Measurements from ENCODE around the gene SLC1A2. TPM values are rescaled to one million over a fixed set of nuclear protein-coding genes. Genes with fewer than 3 reads are reported as not detected.

SLC1A2 gene
- total RNA-seq, 4 donors from 2014 or later: 1.0 to 3.4 (median 2.0) TPM

GRCh38 chr11:35313066-35313759, 106.1 kb downstream of the SLC1A2 start:
- Histone ChIP-seq H3K4me1 (no peaks in the 10 kb centered on the region), H3K27ac (no peak overlapping the region), H3K4me3 (no peak overlapping the region), H3K36me3 (no peaks in the 10 kb centered on the region), H3K27me3 (no peaks in the 10 kb centered on the region), H3K9me3 (no peaks in the 10 kb centered on the region)
- DNase-seq (ENCODE audit: low spot score in 2 of 2): no peak
- 75% methylated on average over 7 of the region's 7 CpGs for WGBS
- no peak for TF ChIP-seq POLR2A (IDR thresholded peaks at IDR 0.05)
- no peak for TF ChIP-seq EP300 (IDR thresholded peaks at IDR 0.05)
- TF ChIP-seq POLR2AphosphoS5 (IDR thresholded peaks at IDR 0.05): no peak
- no peak for TF ChIP-seq CTCF (IDR thresholded peaks at IDR 0.05)

- H3K4me1 ChIP-seq: peaks cover 2% of the 10 kb centered on the region
- no peaks in the 10 kb centered on the region for H3K27me3 ChIP-seq
- no peak overlapping the region for H3K27ac ChIP-seq
- TF ChIP-seq CTCF (IDR thresholded peaks at IDR 0.05): no peak
- no peak for TF ChIP-seq POLR2A (IDR thresholded peaks at IDR 0.05)
- TF ChIP-seq POLR2AphosphoS5 (IDR thresholded peaks at IDR 0.05): no peak
- TF ChIP-seq EP300 (IDR thresholded peaks at IDR 0.05): no peak
- WGBS: 77% methylated on average over 3 of the region's 3 CpGs
- no peak for DNase-seq (ENCODE audit: low spot score in 2 of 2)
- H3K36me3 ChIP-seq: no peaks in the 10 kb centered on the region
- H3K4me3 ChIP-seq: no peak overlapping the region
- no peaks in the 10 kb centered on the region for H3K9me3 ChIP-seq
Measured at GRCh38 chr11:35311331-35311730, 108.0 kb downstream of the SLC1A2 start.

- no peaks in the 10 kb centered on the region for H3K9me3 ChIP-seq
- peaks cover 22% of the 10 kb centered on the region for H3K4me1 ChIP-seq
- H3K36me3 ChIP-seq: no peaks in the 10 kb centered on the region
- 84% methylated on average over 9 of the region's 9 CpGs for WGBS
- no peak overlapping the region for H3K4me3 ChIP-seq
- TF ChIP-seq CTCF (IDR thresholded peaks at IDR 0.05) (no peak), EP300 (IDR thresholded peaks at IDR 0.05) (no peak), POLR2AphosphoS5 (IDR thresholded peaks at IDR 0.05) (no peak), POLR2A (IDR thresholded peaks at IDR 0.05) (no peak)
- DNase-seq (ENCODE audit: low spot score in 2 of 2): no peak
- H3K27me3 ChIP-seq: no peaks in the 10 kb centered on the region
- no peak overlapping the region for H3K27ac ChIP-seq
Measured at GRCh38 chr11:35308157-35308556, 111.2 kb downstream of the SLC1A2 start.

GRCh38 chr11:35307221-35307621, 112.1 kb downstream of the SLC1A2 start:
- H3K27me3 ChIP-seq: no peaks in the 10 kb centered on the region
- no peaks in the 10 kb centered on the region for H3K36me3 ChIP-seq
- no peak overlapping the region for H3K27ac ChIP-seq
- H3K4me3 ChIP-seq: no peak overlapping the region
- no peak for DNase-seq (ENCODE audit: low spot score in 2 of 2)
- peaks cover 31% of the 10 kb centered on the region for H3K4me1 ChIP-seq
- WGBS: 86% methylated on average over 2 of the region's 4 CpGs
- TF ChIP-seq POLR2A (IDR thresholded peaks at IDR 0.05) (no peak), CTCF (IDR thresholded peaks at IDR 0.05) (no peak), EP300 (IDR thresholded peaks at IDR 0.05) (no peak), POLR2AphosphoS5 (IDR thresholded peaks at IDR 0.05) (no peak)
- H3K9me3 ChIP-seq: no peaks in the 10 kb centered on the region

GRCh38 chr11:35305670-35306382, 113.5 kb downstream of the SLC1A2 start:
- no peak for TF ChIP-seq POLR2A (IDR thresholded peaks at IDR 0.05)
- no peak for TF ChIP-seq CTCF (IDR thresholded peaks at IDR 0.05)
- no peak for TF ChIP-seq EP300 (IDR thresholded peaks at IDR 0.05)
- TF ChIP-seq POLR2AphosphoS5 (IDR thresholded peaks at IDR 0.05): no peak
- H3K36me3 ChIP-seq: no peaks in the 10 kb centered on the region
- no peak overlapping the region for H3K4me3 ChIP-seq
- no peak for DNase-seq (ENCODE audit: low spot score in 2 of 2)
- WGBS: 83% methylated on average over 14 of the region's 14 CpGs
- H3K4me1 ChIP-seq: peaks cover 38% of the 10 kb centered on the region
- H3K27me3 ChIP-seq: no peaks in the 10 kb centered on the region
- no peaks in the 10 kb centered on the region for H3K9me3 ChIP-seq
- no peak overlapping the region for H3K27ac ChIP-seq
